Sigmoid colon (tissue), 3 donors: Measurements from ENCODE around the gene GAS6.

Experiments
- CTCF ChIP-seq, 4 experiments: fragments of 450-650 bp in 3 of 4; fragments of 200-600 bp in 1 of 4; IDR thresholded peaks; one replicate each; pipeline ENCODE4 v1.5.1; 2016 to 2019; ENCODE audit warnings: antibody characterized with exemption in 4 of 4, mild to moderate bottlenecking in 3 of 4, moderate library complexity in 2 of 4
- POLR2A ChIP-seq, 2 donors: fragments of 450-650 bp; IDR thresholded peaks; one replicate each; pipeline ENCODE4 v1.6.1; 2016; ENCODE audit warnings: antibody characterized with exemption in 2 of 2, mild to moderate bottlenecking in 2 of 2, moderate library complexity in 2 of 2

- TF ChIP-seq POLR2A (IDR thresholded peaks at IDR 0.05) (no peak), CTCF (IDR thresholded peaks at IDR 0.05) (no peak)
Observed at GRCh38 chr13:113808058-113808834, 55.6 kb downstream of the GAS6 start.
